ENCODE results near the gene BEST2. TPM values are rescaled to one million over a fixed set of nuclear protein-coding genes. Genes with fewer than 3 reads are reported as not detected.

The BEST2 gene
- total RNA-seq, 1 experiment from 2014 or later: 0.10 TPM

DNA sequence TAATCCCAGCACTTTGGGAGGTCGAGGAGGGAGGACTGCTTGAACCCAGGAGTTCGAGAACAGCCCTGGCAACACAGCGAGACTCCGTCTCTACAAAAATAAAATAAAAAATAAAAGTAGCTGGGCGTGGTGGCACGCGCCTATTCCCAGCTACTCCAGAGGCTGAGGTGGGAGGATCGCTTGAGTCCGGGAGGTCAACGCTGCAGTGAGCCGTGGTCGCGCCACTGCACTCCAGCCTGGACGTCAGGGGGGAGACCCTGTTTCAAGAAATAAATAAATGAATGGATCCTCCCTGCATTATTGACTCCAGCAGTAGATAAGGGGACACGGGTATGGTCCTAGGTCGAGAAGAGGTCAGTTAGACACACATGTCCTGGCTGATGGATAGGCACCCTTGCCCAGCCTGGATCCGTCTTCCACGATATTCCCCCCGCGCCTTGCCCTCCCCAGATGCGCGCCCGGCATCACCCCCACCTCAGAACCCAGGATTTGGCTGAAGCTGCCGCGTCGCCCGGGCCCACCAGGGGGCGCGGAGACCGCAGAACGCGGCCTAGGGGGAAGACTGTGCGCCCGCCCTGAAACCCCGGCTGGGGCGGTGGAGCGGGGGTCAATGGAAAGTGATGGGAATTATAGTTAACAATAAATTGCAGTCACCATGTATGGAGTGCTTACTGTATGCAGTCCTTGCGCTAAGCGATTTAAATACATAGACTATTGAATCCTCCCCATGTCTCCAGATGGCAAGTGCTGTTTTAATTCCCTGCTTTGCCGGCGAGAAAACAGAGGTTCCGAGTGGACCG is 25.8 kb downstream of the BEST2 start:
- ATAC-seq: peak; percentile 41
- TF ChIP-seq ZFX (IDR thresholded peaks at IDR 0.05): peak; percentile 22; the same call in 1 of the 2 replicates
- TF ChIP-seq, protein P1, sequence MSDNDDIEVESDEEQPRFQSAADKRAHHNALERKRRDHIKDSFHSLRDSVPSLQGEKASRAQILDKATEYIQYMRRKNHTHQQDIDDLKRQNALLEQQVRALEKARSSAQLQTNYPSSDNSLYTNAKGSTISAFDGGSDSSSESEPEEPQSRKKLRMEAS (IDR thresholded peaks at IDR 0.05): peak; percentile 51; the same call in 1 of the 2 replicates
- no peak for TF ChIP-seq FOSL1 (IDR thresholded peaks at IDR 0.05; ENCODE audit: low read depth)
- TF ChIP-seq YY1 (IDR thresholded peaks at IDR 0.05; ENCODE audit: extremely low read depth, insufficient replicate concordance, low read depth, low read length): peak; percentile 35
- TF ChIP-seq, protein P2, sequence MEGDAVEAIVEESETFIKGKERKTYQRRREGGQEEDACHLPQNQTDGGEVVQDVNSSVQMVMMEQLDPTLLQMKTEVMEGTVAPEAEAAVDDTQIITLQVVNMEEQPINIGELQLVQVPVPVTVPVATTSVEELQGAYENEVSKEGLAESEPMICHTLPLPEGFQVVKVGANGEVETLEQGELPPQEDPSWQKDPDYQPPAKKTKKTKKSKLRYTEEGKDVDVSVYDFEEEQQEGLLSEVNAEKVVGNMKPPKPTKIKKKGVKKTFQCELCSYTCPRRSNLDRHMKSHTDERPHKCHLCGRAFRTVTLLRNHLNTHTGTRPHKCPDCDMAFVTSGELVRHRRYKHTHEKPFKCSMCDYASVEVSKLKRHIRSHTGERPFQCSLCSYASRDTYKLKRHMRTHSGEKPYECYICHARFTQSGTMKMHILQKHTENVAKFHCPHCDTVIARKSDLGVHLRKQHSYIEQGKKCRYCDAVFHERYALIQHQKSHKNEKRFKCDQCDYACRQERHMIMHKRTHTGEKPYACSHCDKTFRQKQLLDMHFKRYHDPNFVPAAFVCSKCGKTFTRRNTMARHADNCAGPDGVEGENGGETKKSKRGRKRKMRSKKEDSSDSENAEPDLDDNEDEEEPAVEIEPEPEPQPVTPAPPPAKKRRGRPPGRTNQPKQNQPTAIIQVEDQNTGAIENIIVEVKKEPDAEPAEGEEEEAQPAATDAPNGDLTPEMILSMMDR (IDR thresholded peaks at IDR 0.05 in 2 of 3, conservative IDR thresholded peaks at IDR 0.05 in 1 of 3; ENCODE audit: borderline replicate concordance in 1 of 3, insufficient read depth in 1 of 3, low read depth in 2 of 3, low read length in 2 of 3): peak; percentile 87 to 95 (median 94); a peak in 5 of 6 replicates
- TF ChIP-seq RAD21 (IDR thresholded peaks at IDR 0.05; ENCODE audit: low read depth): peak; percentile 93
- TF ChIP-seq POLR2AphosphoS5 (IDR thresholded peaks at IDR 0.05; ENCODE audit: low read depth, low read length): 0 out of 2 replicates have a peak, but pooled peaks have one; percentile 7
- no peak for TF ChIP-seq JUND (IDR thresholded peaks at IDR 0.05)
- peaks cover 6% of the 10 kb centered on the region; the same call in 1 of the 2 replicates for H3K79me2 ChIP-seq (ENCODE audit: insufficient read depth, low read length)
- H3K36me3 ChIP-seq (ENCODE audit: control insufficient read depth in 1 of 2, insufficient read depth in 2 of 2, low read length in 2 of 2): no peaks in the 10 kb centered on the region
- no peak overlapping the region for H2AFZ ChIP-seq (ENCODE audit: low read depth, low read length, poor library complexity, severe bottlenecking)
- no peaks in the 10 kb centered on the region for H3K9me2 ChIP-seq (ENCODE audit: insufficient read depth)
- RAD21 ChIA-PET (ENCODE audit: low non-redundant PET in 1 of 2, low total read pairs in 2 of 2, uncharacterized antibody in 2 of 2, unreplicated experiment in 2 of 2): interaction anchor here (1.0 to 2.7 kb wide), 5 partner anchors 11 to 19 kb away, joined by 3 to 15 read pairs (median 8); partner anchors contain the start of gene JUNB (in 2 of the 2)
- H3K27me3 ChIP-seq (ENCODE audit: insufficient read depth, low read length): no peaks in the 10 kb centered on the region
- H3K4me2 ChIP-seq (ENCODE audit: low read length): peak overlapping the region; percentile 85
- intact Hi-C loops (cut with micrococcal nuclease): loop anchor here (1.0 to 5.0 kb wide), 3 partner anchors 15 to 70 kb away; no protein-coding TSS in a partner anchor
- H4K20me1 ChIP-seq (ENCODE audit: insufficient read depth): no peaks in the 10 kb centered on the region
- CTCF ChIA-PET: interaction anchor here (0.6 to 7.0 kb wide), 11 partner anchors 11 to 70 kb away, joined by 3 to 88 read pairs (median 8); partner anchors contain the start of genes GET3, JUNB and RTBDN
- H3K9ac ChIP-seq (ENCODE audit: low read length): peak overlapping the region; percentile 78
- peak overlapping the region; percentile 96 for H3K27ac ChIP-seq (ENCODE audit: low read depth, low read length)
- POLR2A ChIA-PET: interaction anchor here (0.6 to 8.8 kb wide), 4 partner anchors 16 to 61 kb away, joined by 3 to 172 read pairs (median 4); partner anchors contain the start of genes JUNB and RNASEH2A
- peak overlapping the region; percentile 66 to 68 for H3K4me3 ChIP-seq (replicated peaks in 1 of 2; ENCODE audit: low read depth in 1 of 2, low read length in 2 of 2)
- DNase-seq (ENCODE audit: low read depth, low spot score): no peak
- no peaks in the 10 kb centered on the region for H3K9me3 ChIP-seq (ENCODE audit: control insufficient read depth in 1 of 2, insufficient read depth in 1 of 2, low read depth in 1 of 2, low read length in 2 of 2)
- peaks cover 49 to 77% of the 10 kb centered on the region in 2 experiments for H3K4me1 ChIP-seq (ENCODE audit: control insufficient read depth in 1 of 2, insufficient read depth in 2 of 2, low read length in 2 of 2)
- no TSS peak for BruUV-seq (replicated peaks)

All from HCT116 (cell line).